NCI-H2196 (cell line): ENCODE measurements around the gene SFMBT2.
"Not testable (repeated sequence)": the region's sequence is repeated elsewhere in the genome, so short reads cannot be mapped to it uniquely, and the experiment has no call there.

ENCODE experiments used
- DNase-seq: peaks from one replicate; lab custom pipeline; 2025; ENCODE audit not compliant: unreplicated experiment; lab: John Stamatoyannopoulos, UW

The SFMBT2 gene

DNA sequence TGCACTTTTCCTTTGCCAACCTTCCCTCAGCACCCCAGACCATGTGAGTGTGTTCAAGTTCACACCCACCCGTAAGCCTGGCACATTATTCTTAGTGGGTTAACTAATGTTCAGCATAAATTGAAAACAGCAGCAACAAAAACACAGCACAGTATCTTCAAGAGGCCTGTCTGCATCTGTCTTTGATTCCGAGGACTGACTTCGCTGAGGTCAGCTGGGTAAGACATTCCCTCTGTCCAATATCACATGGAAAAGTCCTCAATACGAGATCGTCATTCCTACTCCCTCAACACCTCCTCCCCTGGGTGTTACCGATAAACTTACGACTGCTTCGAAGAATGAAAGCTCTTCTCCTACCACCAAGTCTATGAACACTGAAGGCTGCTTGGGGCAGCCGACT lies 218.8 kb downstream of the SFMBT2 start:
- no peak for DNase-seq

- not testable (repeated sequence) for DNase-seq
Measured at GRCh38 chr10:7190772-7191171, 220.1 kb downstream of the SFMBT2 start.

DNA sequence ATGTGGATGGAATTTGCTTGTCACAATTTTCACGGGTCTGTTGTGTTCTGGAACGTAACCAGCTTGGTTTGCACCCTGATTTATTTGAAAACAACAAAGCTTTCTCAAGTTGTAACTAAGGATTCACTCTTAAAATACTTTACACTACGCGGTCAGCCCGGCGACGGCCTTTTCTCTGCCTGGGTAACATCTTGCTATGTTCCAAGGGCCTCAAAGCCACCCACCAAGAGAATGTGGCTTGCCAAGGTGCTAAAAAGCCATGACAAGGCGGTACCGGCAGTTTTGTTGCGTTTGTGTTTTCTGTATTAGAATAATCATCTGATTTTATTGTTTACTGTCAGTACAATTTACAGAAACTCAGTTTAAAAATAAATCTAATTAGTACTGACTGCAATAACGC lies 220.9 kb downstream of the SFMBT2 start:
- DNase-seq = no peak

DNA sequence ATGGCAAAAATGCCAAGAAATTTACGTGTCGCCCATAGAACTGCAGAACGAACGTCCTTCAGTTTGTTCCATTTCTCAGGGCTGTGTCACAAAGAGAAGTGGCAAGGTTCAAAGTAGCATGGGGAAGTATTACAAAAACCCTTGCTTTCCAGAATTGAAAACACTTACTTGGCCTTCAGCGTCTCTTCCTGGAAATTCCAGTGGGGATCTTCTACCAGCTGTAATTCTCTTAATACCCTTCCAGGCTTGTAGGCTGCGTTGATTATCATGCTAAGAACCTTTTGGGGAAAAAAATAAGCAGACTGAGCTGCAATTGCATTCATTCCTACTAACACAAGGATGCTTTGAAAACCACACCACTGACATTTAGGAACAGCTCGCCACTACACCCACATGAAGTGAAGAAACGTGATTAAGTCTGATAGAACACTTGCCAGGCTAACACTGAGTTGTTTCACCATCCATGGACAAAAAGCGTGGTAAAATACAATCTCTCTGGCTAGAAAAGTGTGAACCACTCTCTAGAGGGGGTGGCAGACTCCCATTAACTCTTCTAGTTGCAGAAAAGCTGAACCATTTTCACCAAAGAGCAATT lies 222.3 kb downstream of the SFMBT2 start:
- no peak for DNase-seq

- DNase-seq = no peak
Measured at GRCh38 chr10:7186387-7187018, 224.3 kb downstream of the SFMBT2 start.

GRCh38 chr10:7185367-7185690 lies 225.5 kb downstream of the SFMBT2 start:
- DNase-seq = no peak

DNA sequence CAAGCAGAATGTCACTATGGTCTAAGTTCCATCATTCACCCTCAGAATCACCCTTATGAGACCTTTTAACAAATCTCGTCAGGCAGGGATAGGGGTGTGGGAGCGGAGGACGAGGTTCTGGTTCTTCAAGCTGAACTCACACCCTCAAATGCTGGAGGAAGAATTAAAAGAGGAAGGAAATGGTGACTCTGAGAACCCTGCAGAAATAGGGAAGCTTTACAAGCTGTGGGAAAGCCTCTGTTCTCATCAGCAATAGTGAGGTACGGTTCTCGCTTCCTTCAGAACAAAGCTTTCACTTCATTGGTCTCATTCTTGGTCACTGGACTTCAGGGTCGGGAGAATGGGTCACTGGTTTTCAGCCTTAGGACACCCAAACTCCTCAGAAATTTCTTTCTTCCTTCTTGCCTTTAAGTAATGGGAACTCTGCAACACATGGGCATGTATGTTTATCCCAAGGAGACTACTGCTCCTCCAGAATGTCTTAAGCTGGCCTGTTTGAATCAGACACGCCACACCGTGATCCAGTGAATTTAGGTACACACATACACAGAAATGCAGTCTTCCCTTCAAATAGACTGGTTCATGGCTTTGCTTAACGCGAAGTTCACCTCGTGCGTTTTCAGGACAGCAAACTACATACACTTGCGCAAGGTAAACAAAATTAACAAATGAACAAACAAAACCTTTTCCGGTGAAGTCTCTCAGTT lies 226.0 kb downstream of the SFMBT2 start:
- no peak for DNase-seq

DNA sequence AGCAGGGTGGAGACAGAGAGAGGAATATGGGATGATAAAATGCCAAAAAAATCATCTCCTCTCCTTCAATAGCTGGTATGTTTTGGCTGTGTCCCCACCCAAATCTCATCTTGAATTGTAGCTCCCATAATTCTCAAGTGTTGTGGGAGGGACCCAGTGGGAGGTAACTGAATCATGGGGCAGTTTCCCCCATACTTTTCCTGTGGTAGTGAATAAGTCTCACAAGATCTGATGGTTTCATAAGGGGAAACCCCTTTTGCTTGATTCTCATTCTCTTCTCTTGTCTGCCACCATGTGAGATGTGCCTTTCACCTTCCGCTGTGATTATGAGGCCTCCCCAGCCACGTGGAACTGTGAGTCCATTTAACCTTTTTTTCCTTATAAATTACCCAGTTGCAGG lies 226.7 kb downstream of the SFMBT2 start:
- DNase-seq = not testable (repeated sequence)

DNA sequence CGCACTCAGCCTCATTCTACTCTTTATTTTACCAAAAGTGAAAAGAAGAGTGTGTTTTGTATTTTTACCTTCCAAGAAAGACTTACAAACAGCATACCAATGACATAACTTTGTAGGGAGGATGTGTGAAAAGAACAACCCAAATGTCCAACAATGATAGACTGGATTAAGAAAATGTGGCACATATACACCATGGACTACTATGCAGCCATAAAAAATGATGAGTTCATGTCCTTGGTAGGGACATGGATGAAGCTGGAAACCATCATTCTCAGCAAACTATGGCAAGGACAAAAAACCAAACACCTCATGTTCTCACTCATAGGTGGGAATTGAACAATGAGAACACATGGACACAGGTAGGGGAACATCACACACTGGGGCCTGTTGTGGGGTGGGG lies 228.5 kb downstream of the SFMBT2 start:
- not testable (repeated sequence) for DNase-seq

GRCh38 chr10:7181420-7181819 lies 229.4 kb downstream of the SFMBT2 start:
- DNase-seq = no peak

DNA sequence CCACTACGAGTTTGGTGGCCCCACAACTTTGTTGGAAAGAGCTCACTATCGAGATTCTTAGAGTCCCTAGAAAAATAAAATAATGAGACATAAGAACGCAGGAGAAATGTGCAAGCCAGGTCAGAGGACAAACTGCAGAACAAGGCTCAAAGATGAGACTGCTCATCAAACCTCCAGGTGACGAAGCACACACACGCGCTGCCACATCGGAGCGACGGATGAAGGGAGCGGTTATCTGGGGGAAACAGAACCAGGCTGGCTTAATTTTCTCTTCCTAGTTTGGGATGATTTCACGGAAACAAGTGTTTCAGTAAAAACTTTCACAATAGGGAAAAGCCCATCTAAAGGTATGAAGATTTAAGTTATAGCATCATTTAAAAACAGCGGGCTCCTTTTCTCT lies 231.3 kb downstream of the SFMBT2 start:
- DNase-seq = no peak

DNA sequence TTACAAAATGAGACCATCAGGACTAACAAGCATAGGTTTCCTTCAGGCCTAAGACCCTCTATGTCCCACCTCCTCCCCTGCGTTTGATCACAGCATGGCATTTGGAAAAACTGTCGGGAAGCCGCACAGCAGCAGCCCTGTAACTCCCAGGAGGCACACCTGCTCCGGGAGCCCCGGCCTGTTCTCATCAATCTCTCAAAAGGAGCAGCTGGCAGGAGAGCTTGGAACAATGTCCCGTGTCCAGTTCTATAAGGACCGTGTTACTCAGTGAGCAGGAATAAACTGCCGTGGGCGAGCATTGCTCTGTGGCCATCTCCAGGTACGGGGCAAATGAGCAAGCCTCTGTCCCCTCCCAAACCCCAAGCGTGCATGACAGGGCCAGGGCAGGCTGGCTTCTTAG lies 236.9 kb downstream of the SFMBT2 start:
- no peak for DNase-seq

GRCh38 chr10:7171825-7172224 lies 239.0 kb downstream of the SFMBT2 start:
- no peak for DNase-seq

- no peak for DNase-seq
Measured at GRCh38 chr10:7170626-7171322, 240.1 kb downstream of the SFMBT2 start.

GRCh38 chr10:7168414-7168813 lies 242.4 kb downstream of the SFMBT2 start:
- no peak for DNase-seq

DNA sequence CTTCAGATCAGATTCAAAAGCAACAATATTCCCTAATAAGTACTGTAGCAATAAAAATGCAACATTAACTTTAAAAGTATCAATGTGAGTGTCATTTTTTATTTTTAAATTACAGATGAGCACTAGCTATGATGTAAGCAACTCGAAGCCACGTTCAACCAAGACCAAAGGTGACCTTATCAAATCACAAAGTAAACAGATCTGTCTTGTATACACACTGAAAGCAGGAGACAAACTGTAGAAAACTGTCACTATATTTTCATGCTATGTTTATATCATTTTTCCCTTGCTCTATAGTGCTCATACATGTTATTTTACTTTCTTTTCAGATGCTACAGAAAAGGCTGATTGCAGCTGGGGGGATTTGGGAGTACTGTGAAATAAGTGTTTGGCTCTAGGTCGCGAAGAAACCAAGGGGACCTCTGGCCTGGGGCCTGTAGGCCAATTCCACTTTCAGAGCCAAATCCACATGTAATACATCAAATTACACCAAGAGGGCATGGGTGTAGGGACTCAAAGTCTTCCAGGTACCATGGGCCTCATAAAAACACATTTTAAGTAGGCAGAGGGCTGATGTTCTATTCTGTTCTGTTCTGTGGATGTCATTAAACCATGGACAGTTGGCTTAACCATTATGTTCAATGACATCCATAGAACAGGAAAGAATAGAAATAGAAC lies 245.2 kb downstream of the SFMBT2 start:
- DNase-seq = no peak

- no peak for DNase-seq
Measured at GRCh38 chr10:7164955-7165354, 245.9 kb downstream of the SFMBT2 start.

DNA sequence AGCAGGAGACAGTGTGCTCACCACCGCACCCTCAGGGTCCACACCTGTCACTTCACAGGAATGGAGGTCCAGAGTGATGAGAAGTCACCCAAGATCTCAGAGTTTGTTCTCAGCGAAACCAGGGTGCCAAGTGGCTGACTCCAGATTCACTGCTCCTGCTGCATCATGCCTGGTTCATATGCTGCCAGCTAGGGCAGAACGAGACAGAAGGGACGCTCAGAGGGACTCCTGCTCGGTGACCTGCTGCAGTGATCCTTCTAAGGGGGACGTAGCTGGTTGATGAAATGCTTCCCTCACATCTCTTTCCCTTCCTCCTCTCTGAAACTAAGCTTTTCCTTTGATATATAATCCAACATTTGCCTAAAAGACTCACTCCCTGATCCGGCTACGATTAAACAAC lies 248.5 kb downstream of the SFMBT2 start:
- DNase-seq = no peak

GRCh38 chr10:7161484-7162250 lies 249.2 kb downstream of the SFMBT2 start:
- DNase-seq = no peak

- DNase-seq = no peak
Measured at GRCh38 chr10:7159928-7160327, 250.9 kb downstream of the SFMBT2 start.

GRCh38 chr10:7159517-7159916 lies 251.3 kb downstream of the SFMBT2 start:
- DNase-seq = no peak
